Measurements from ENCODE around the gene GDPD4.

GDPD4 gene, protein sequence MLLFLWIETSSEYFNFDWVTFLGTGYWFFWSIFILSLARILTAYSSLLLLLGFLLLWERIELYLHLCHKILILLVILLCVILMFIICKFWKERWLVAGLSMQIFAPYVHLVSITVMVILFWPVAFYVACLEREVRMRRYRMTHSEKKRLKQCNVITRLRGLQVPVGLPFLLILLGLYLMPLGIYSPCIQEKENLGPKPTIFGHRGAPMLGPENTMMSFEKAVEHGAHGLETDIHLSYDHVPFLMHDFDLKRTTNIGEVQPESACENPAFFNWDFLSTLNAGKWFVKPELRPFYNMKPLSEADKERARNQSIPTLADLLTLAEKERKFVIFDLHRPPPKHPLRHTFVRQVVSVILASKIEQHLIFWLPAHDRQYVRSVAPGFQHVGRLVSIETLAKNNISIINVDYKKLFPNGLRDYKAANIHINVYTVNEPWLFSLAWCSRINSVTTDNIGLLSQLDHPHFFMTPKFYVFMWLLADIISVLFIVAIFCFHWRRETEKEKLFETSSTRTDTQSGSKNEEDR

DNA sequence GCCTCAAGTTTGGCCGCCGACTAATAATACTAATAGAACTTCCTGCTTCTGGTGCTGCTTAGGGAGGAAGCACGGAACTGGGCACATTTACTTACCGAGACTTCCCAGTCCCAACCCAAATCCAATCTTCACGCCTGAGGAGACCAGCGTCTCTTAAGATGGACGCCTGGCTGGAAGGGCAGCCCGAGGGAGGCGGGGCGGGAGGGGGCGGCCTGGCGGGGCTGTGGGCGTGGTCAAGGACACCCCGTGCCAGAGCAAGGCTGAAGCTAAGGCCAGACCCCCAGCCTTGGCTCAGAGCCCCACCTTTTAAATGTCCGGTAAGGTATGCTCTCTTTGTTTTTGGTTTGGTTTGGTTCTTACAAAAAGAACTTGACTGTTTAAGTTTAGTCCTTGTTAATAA is at the start of gene GDPD4:
Gene GDPD4 (minus strand): TSS at position 177 of the 400 bp plus-strand sequence. CDS start 16,549 bp downstream, outside the sequence.
- no peak within 1 kb of the TSS for H3K4me3 ChIP-seq (ENCODE audit: low read depth, low read length)
- CTCF ChIA-PET: interaction anchor here (1.1 kb wide), 1 partner anchor 13 kb away, joined by 4 read pairs; no protein-coding TSS in a partner anchor
- DNase-seq (ENCODE audit: low read depth, low spot score): no peak
- POLR2A ChIA-PET: no interaction called here
- TF ChIP-seq, protein P1, sequence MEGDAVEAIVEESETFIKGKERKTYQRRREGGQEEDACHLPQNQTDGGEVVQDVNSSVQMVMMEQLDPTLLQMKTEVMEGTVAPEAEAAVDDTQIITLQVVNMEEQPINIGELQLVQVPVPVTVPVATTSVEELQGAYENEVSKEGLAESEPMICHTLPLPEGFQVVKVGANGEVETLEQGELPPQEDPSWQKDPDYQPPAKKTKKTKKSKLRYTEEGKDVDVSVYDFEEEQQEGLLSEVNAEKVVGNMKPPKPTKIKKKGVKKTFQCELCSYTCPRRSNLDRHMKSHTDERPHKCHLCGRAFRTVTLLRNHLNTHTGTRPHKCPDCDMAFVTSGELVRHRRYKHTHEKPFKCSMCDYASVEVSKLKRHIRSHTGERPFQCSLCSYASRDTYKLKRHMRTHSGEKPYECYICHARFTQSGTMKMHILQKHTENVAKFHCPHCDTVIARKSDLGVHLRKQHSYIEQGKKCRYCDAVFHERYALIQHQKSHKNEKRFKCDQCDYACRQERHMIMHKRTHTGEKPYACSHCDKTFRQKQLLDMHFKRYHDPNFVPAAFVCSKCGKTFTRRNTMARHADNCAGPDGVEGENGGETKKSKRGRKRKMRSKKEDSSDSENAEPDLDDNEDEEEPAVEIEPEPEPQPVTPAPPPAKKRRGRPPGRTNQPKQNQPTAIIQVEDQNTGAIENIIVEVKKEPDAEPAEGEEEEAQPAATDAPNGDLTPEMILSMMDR (IDR thresholded peaks at IDR 0.05; ENCODE audit: insufficient read depth, low read length, missing control alignments): no peak

DNA sequence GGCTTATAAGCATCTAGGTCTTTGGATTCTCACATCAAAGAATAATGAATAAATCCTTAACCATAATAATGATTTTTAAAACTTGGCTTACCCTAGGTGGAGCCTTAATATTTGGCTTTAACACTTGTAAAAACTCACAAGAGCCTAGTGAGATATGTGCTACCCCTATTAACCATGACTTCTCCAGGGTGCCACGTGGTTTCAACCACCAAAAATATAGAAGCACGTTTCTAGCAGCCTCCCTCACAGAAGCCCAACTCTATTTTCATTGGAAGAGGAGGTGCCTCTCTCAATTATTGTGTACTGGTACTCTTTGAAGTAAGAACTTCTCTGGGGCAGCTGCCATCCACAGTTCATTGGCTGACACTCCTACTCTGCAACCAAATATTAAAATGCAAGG is 46.5 kb upstream of the GDPD4 start:
- H3K4me3 ChIP-seq (ENCODE audit: low read depth, low read length): no peak overlapping the region
- TF ChIP-seq, protein P1 (IDR thresholded peaks at IDR 0.05; ENCODE audit: insufficient read depth, low read length, missing control alignments): no peak
- CTCF ChIA-PET: interaction anchor here (1.2 kb wide), 1 partner anchor 31 kb away, joined by 3 read pairs; no protein-coding TSS in a partner anchor
- DNase-seq (ENCODE audit: low read depth, low spot score): no peak
- POLR2A ChIA-PET: no interaction called here

DNA sequence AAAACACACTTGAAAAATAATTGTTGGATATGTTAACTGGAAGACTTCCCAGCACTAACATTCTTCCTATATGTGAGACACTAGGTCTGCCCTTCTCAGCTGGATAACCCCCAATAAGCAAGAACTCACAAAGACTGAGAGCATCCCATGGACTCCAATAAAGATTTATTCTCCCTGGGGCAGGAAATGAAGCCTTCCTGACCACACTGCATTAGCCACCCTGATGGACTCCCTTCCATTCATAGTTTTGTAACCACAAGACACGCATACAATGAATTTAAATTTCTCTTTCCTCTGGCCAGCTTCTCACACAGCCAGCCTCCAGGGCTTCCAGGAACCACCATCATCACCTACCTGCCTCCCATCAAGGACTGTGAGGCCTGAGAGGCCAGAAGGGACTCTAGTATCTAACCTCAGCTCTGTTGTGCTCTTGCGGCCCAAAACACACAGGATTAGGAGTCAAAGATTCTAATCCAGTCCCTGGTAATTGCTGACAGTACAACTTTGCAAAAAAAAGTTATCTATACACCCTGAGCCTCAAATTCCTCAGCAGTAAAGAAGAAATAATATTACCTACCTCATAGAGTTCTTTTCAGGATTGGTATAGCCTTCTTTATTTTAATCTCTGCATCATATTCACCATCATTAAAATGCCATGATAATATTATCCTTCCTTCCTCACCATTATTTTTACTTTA is 45.6 kb upstream of the GDPD4 start:
- CTCF ChIA-PET: interaction anchor here (1.2 to 1.3 kb wide), 2 partner anchors 30 to 60 kb away, joined by 3 read pairs; no protein-coding TSS in a partner anchor
- DNase-seq (ENCODE audit: low read depth, low spot score): peak; percentile 98
- H3K4me3 ChIP-seq (ENCODE audit: low read depth, low read length): no peak overlapping the region
- POLR2A ChIA-PET: interaction anchor here (1.2 kb wide), 1 partner anchor 59 kb away, joined by 4 read pairs; no protein-coding TSS in a partner anchor
- TF ChIP-seq, protein P1 (IDR thresholded peaks at IDR 0.05; ENCODE audit: insufficient read depth, low read length, missing control alignments): no peak

DNA sequence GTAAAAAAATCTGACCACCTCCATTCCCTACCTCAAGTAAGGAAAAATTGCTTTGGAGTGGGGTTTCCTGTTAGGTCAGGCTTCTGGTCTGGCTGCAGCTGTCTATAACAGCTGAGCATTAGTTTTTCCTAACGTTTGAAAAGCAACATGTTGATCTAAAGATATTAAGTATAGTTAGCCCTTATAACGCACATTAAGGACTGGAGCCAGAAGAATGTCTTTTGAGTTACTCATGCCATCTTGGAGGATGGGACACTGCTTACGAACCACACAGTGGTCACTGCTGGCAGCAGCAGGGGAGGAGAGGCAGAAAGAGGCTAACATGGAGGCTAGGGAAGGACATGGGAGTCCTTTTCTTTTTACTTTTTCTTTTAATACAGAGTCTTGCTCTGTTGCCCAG is 44.1 kb upstream of the GDPD4 start:
- no peak overlapping the region for H3K4me3 ChIP-seq (ENCODE audit: low read depth, low read length)
- TF ChIP-seq, protein P1 (IDR thresholded peaks at IDR 0.05; ENCODE audit: insufficient read depth, low read length, missing control alignments): no peak
- POLR2A ChIA-PET: interaction anchor here (1.2 kb wide), 1 partner anchor 58 kb away, joined by 4 read pairs; no protein-coding TSS in a partner anchor
- DNase-seq (ENCODE audit: low read depth, low spot score): peak; percentile 86
- CTCF ChIA-PET: interaction anchor here (1.0 to 1.3 kb wide), 4 partner anchors 21 to 219 kb away, joined by 3 to 4 read pairs (median 3); no protein-coding TSS in a partner anchor

DNA sequence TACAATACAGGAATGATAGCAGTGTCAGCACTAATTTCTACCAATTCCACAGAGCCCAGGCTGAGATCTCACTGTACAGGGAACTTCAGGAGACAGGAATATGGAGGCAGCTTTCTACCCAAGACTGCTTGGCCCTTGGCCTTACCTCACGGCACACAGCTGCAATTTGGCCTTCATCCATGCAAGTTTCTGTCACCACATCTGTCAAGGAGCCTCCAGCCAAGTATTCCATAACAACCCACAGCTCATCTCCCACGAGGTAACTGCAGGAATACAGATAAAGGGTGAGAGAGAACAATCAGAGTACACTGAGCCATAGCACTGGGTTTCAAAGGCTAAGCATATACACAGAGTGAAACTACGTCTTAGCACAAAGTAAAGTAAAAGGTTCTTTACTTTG is 39.0 kb upstream of the GDPD4 start:
- CTCF ChIA-PET: interaction anchor here (0.9 to 1.0 kb wide), 2 partner anchors 23 to 145 kb away, joined by 4 read pairs; no protein-coding TSS in a partner anchor
- no peak for DNase-seq (ENCODE audit: low read depth, low spot score)
- POLR2A ChIA-PET: no interaction called here
- no peak overlapping the region for H3K4me3 ChIP-seq (ENCODE audit: low read depth, low read length)
- TF ChIP-seq, protein P1 (IDR thresholded peaks at IDR 0.05; ENCODE audit: insufficient read depth, low read length, missing control alignments): no peak
